Right lobe of liver (tissue), 6 donors: ENCODE data around the gene BICDL1. TPM values are rescaled to one million over a fixed set of nuclear protein-coding genes. Genes with fewer than 3 reads are reported as not detected.

Experiments
- ATAC-seq, 4 donors: fragments of 200-7000 bp; cut with Tn5 transposase; one replicate each; pipeline ENCODE4 v1.9.1; 2020; ENCODE audit warnings: mild to moderate bottlenecking in 4 of 4, moderate library complexity in 4 of 4
- DNase-seq, 3 donors: peaks; one replicate each; pipeline ENCODE4 v3.0.0-alpha.2; 2020
- H3K27ac ChIP-seq, 3 donors: fragments of 200-600 bp; one replicate each; pipeline ENCODE4 v1.8.0; 2022
- H3K27me3 ChIP-seq, 2 donors: fragments of 200-600 bp; one replicate each; pipeline ENCODE4 v1.8.0; 2022
- H3K36me3 ChIP-seq, 4 donors: fragments of 200-600 bp; sonication (generic) in 1 of 4; one replicate each; pipeline versions ENCODE4 v1.5.1 to v1.8.0; 2017 to 2022; ENCODE audit warnings: control low read depth in 1 of 4
- H3K4me1 ChIP-seq, 4 donors: fragments of 200-600 bp; sonication (generic) in 1 of 4; one replicate each; pipeline versions ENCODE4 v1.5.1 to v1.8.0; 2017 to 2022; ENCODE audit warnings: control low read depth in 1 of 4
- H3K4me3 ChIP-seq, 3 donors: fragments of 200-600 bp; one replicate each; pipeline ENCODE4 v1.8.0; 2022
- H3K9me3 ChIP-seq, 4 donors: fragments of 200-600 bp; sonication (generic) in 1 of 4; one replicate each; pipeline versions ENCODE4 v1.5.1 to v1.8.0; 2017 to 2022; ENCODE audit warnings: control low read depth in 1 of 4
- CTCF ChIP-seq, 4 donors: fragments of 200-600 bp in 3 of 4; fragments of 450-650 bp in 1 of 4; IDR thresholded peaks; one replicate each; pipeline versions ENCODE4 v1.5.1 to v1.8.0; 2016 to 2022; ENCODE audit warnings: antibody characterized with exemption in 4 of 4, mild to moderate bottlenecking in 2 of 4
- POLR2A ChIP-seq: fragments of 450-650 bp; IDR thresholded peaks from one replicate; pipeline ENCODE4 v1.6.1; 2017; ENCODE audit warnings: antibody characterized with exemption, mild to moderate bottlenecking
- WGBS: methylation state at CpG from one replicate; pipeline ENCODE4 v1.1.6; 2018; ENCODE audit warnings: low coverage, low lambda C conversion rate; ENCODE audit not compliant: insufficient coverage; ENCODE audit errors: missing lambda C conversion rate; 5-methylcytosine and 5-hydroxymethylcytosine counted together
- intact Hi-C, 2 donors: fragments of 100-400 bp; cut with DNase I; formaldehyde crosslinking; loops; one replicate each; pipeline versions ENCODE4 v1.11.2 to v1.14.1; 2022
- total RNA-seq, 6 experiments: library from RNA; depleted of rRNA in 2 of 6; stranded (reverse); fragments of >200 nt in 2 of 6; fragmentation: NEBNext Ultra II Directional in 3 of 6; extraction: Animal tissue kit (Norgen Biotek cat#: 25700) in 3 of 6; gene quantifications; one replicate each; pipeline versions ENCODE4 v1.1.0 to v1.2.4, GENCODE V29; 2016 to 2023
- donor health status: DM: no; HTN: yes; CAD: no.
- donor health status: DM: no; HTN: no; CAD: no.
- donor health status: DM: no; HTN: no; CAD: no.
- donor health status: DM: no; HTN: yes; CAD: no.
- donor health status: DM: no; HTN: yes; CAD: no.

The BICDL1 gene
- total RNA-seq, 6 experiments from 2014 or later, result 1.5 to 13.0 (median 8.7) TPM

- DNase-seq, result no peak
Observed at GRCh38 chr12:120051535-120051934, 62.5 kb downstream of the BICDL1 start.

GRCh38 chr12:120054293-120054692, 65.3 kb downstream of the BICDL1 start:
- no peaks in the 10 kb centered on the region for H3K36me3 ChIP-seq
- TF ChIP-seq CTCF (IDR thresholded peaks at IDR 0.05) (no peak), POLR2A (no peak)
- ATAC-seq, result no peak
- H3K9me3 ChIP-seq, result no peaks in the 10 kb centered on the region
- WGBS, result 89% methylated on average over 4 of the region's 4 CpGs
- peaks cover 0 to 20% (median 6%) of the 10 kb centered on the region in 4 donors for H3K4me1 ChIP-seq
- intact Hi-C loops, result no loop called here
- no peak overlapping the region for H3K4me3 ChIP-seq
- H3K27ac ChIP-seq, result peak overlapping the region in 1 of 3 donors; percentile 73
- no peak for DNase-seq
- no peaks in the 10 kb centered on the region for H3K27me3 ChIP-seq

More at GRCh38 chr12:120051535-120051934, 62.5 kb downstream of the BICDL1 start:
- Histone ChIP-seq H3K36me3 (no peaks in the 10 kb centered on the region), H3K27ac (no peak overlapping the region), H3K4me3 (no peak overlapping the region), H3K27me3 (no peaks in the 10 kb centered on the region), H3K9me3 (no peaks in the 10 kb centered on the region), H3K4me1 (peaks cover 0 to 19% (median 6%) of the 10 kb centered on the region in 4 donors)
- WGBS, result 94% methylated on average over 3 of the region's 3 CpGs
- intact Hi-C loops, result no loop called here
- no peak for TF ChIP-seq POLR2A
- no peak for TF ChIP-seq CTCF (IDR thresholded peaks at IDR 0.05)
- ATAC-seq, result no peak

- no peaks in the 10 kb centered on the region for H3K9me3 ChIP-seq
- H3K4me3 ChIP-seq, result no peak overlapping the region
- H3K4me1 ChIP-seq, result peaks cover 0 to 20% (median 6%) of the 10 kb centered on the region in 4 donors
- intact Hi-C loops, result no loop called here
- DNase-seq (no peak), ATAC-seq (peak; percentile 81 to 96 (median 90))
- no peaks in the 10 kb centered on the region for H3K27me3 ChIP-seq
- TF ChIP-seq CTCF (IDR thresholded peaks at IDR 0.05), result no peak
- no peak for TF ChIP-seq POLR2A
- no peaks in the 10 kb centered on the region for H3K36me3 ChIP-seq
- WGBS, result 26% methylated on average over 2 of the region's 2 CpGs
- peak overlapping the region; percentile 68 to 89 (median 75) for H3K27ac ChIP-seq
Observed at GRCh38 chr12:120055231-120056000, 66.4 kb downstream of the BICDL1 start.

- TF ChIP-seq CTCF (IDR thresholded peaks at IDR 0.05) (no peak), POLR2A (no peak)
- peak overlapping the region in 2 of 3 donors; percentile 75 to 89 for H3K27ac ChIP-seq
- H3K36me3 ChIP-seq, result no peaks in the 10 kb centered on the region
- H3K4me1 ChIP-seq, result peaks cover 0 to 20% (median 10%) of the 10 kb centered on the region in 4 donors
- no peak for DNase-seq
- H3K9me3 ChIP-seq, result no peaks in the 10 kb centered on the region
- WGBS, result 60% methylated on average over 1 of the region's 5 CpGs
- intact Hi-C loops, result no loop called here
- no peaks in the 10 kb centered on the region for H3K27me3 ChIP-seq
- ATAC-seq, result peak in 1 of 4 donors; percentile 41
- no peak overlapping the region for H3K4me3 ChIP-seq
Observed at GRCh38 chr12:120056739-120057138, 67.7 kb downstream of the BICDL1 start.
